ENCODE results near the gene PKNOX2.

The PKNOX2 gene

GRCh38 chr11:125435461-125436238, 271.1 kb downstream of the PKNOX2 start:
- H3K4me3 Mint-ChIP-seq, result no peak overlapping the region
- ATAC-seq (ENCODE audit: low read depth), result no peak
- DNase-seq (ENCODE audit: low spot score in 2 of 2), result no peak
- H3K9me3 Mint-ChIP-seq, result no peaks in the 10 kb centered on the region
- peaks cover 11% of the 10 kb centered on the region for H3K4me1 Mint-ChIP-seq
- H3K27me3 Mint-ChIP-seq, result peaks cover 19% of the 10 kb centered on the region
- H3K27ac Mint-ChIP-seq, result no peak overlapping the region
- H3K36me3 Mint-ChIP-seq, result no peaks in the 10 kb centered on the region

- peaks cover 16% of the 10 kb centered on the region for H3K27me3 Mint-ChIP-seq
- DNase-seq (ENCODE audit: low spot score in 2 of 2), result no peak
- no peak for ATAC-seq (ENCODE audit: low read depth)
- H3K4me3 Mint-ChIP-seq, result no peak overlapping the region
- H3K4me1 Mint-ChIP-seq, result peaks cover 6% of the 10 kb centered on the region
- no peak overlapping the region for H3K27ac Mint-ChIP-seq
- H3K36me3 Mint-ChIP-seq, result no peaks in the 10 kb centered on the region
- H3K9me3 Mint-ChIP-seq, result no peaks in the 10 kb centered on the region
Observed at GRCh38 chr11:125441648-125442410, 277.3 kb downstream of the PKNOX2 start.

- H3K9me3 Mint-ChIP-seq, result no peaks in the 10 kb centered on the region
- no peak overlapping the region for H3K4me3 Mint-ChIP-seq
- H3K36me3 Mint-ChIP-seq, result no peaks in the 10 kb centered on the region
- peaks cover 6% of the 10 kb centered on the region for H3K4me1 Mint-ChIP-seq
- H3K27ac Mint-ChIP-seq, result no peak overlapping the region
- ATAC-seq (ENCODE audit: low read depth) (no peak), DNase-seq (ENCODE audit: low spot score in 2 of 2) (no peak)
- H3K27me3 Mint-ChIP-seq, result peaks cover 16% of the 10 kb centered on the region
Observed at GRCh38 chr11:125442946-125443345, 278.4 kb downstream of the PKNOX2 start.

- no peak for DNase-seq (ENCODE audit: low spot score in 2 of 2)
- Mint-ChIP-seq H3K27me3 (peaks cover 16% of the 10 kb centered on the region), H3K27ac (no peak overlapping the region), H3K4me1 (peaks cover 6% of the 10 kb centered on the region), H3K36me3 (no peaks in the 10 kb centered on the region), H3K9me3 (no peaks in the 10 kb centered on the region), H3K4me3 (no peak overlapping the region)
- no peak for ATAC-seq (ENCODE audit: low read depth)
Observed at GRCh38 chr11:125443767-125444311, 279.3 kb downstream of the PKNOX2 start.

GRCh38 chr11:125445731-125446130, 281.2 kb downstream of the PKNOX2 start:
- H3K27ac Mint-ChIP-seq, result no peak overlapping the region
- H3K27me3 Mint-ChIP-seq, result peaks cover 11% of the 10 kb centered on the region
- DNase-seq (ENCODE audit: low spot score in 2 of 2) (no peak), ATAC-seq (ENCODE audit: low read depth) (no peak)
- peaks cover 3% of the 10 kb centered on the region for H3K4me1 Mint-ChIP-seq
- H3K36me3 Mint-ChIP-seq, result no peaks in the 10 kb centered on the region
- no peak overlapping the region for H3K4me3 Mint-ChIP-seq
- no peaks in the 10 kb centered on the region for H3K9me3 Mint-ChIP-seq

- no peak for ATAC-seq (ENCODE audit: low read depth)
- Mint-ChIP-seq H3K27me3 (peaks cover 6% of the 10 kb centered on the region), H3K4me3 (no peak overlapping the region), H3K36me3 (no peaks in the 10 kb centered on the region), H3K27ac (no peak overlapping the region), H3K4me1 (peaks cover 3% of the 10 kb centered on the region), H3K9me3 (no peaks in the 10 kb centered on the region)
- DNase-seq (ENCODE audit: low spot score in 2 of 2), result no peak
Observed at GRCh38 chr11:125446279-125446678, 281.7 kb downstream of the PKNOX2 start.

GRCh38 chr11:125447721-125448120, 283.2 kb downstream of the PKNOX2 start:
- H3K27me3 Mint-ChIP-seq, result peaks cover 2% of the 10 kb centered on the region
- no peaks in the 10 kb centered on the region for H3K4me1 Mint-ChIP-seq
- DNase-seq (ENCODE audit: low spot score in 2 of 2) (no peak), ATAC-seq (ENCODE audit: low read depth) (no peak)
- no peaks in the 10 kb centered on the region for H3K36me3 Mint-ChIP-seq
- H3K9me3 Mint-ChIP-seq, result no peaks in the 10 kb centered on the region
- H3K27ac Mint-ChIP-seq, result no peak overlapping the region
- no peak overlapping the region for H3K4me3 Mint-ChIP-seq

- Mint-ChIP-seq H3K36me3 (no peaks in the 10 kb centered on the region), H3K27ac (no peak overlapping the region), H3K4me3 (no peak overlapping the region), H3K4me1 (no peaks in the 10 kb centered on the region), H3K9me3 (no peaks in the 10 kb centered on the region), H3K27me3 (peaks cover 2% of the 10 kb centered on the region)
- no peak for ATAC-seq (ENCODE audit: low read depth)
- no peak for DNase-seq (ENCODE audit: low spot score in 2 of 2)
Observed at GRCh38 chr11:125448136-125448535, 283.6 kb downstream of the PKNOX2 start.

GRCh38 chr11:125449565-125449964, 285.0 kb downstream of the PKNOX2 start:
- ATAC-seq (ENCODE audit: low read depth), result no peak
- H3K4me3 Mint-ChIP-seq, result no peak overlapping the region
- H3K9me3 Mint-ChIP-seq, result no peaks in the 10 kb centered on the region
- no peaks in the 10 kb centered on the region for H3K4me1 Mint-ChIP-seq
- H3K27me3 Mint-ChIP-seq, result no peaks in the 10 kb centered on the region
- H3K36me3 Mint-ChIP-seq, result no peaks in the 10 kb centered on the region
- no peak overlapping the region for H3K27ac Mint-ChIP-seq
- no peak for DNase-seq (ENCODE audit: low spot score in 2 of 2)

- no peaks in the 10 kb centered on the region for H3K27me3 Mint-ChIP-seq
- H3K27ac Mint-ChIP-seq, result no peak overlapping the region
- ATAC-seq (ENCODE audit: low read depth) (peak; percentile 48), DNase-seq (ENCODE audit: low spot score in 2 of 2) (no peak)
- H3K36me3 Mint-ChIP-seq, result no peaks in the 10 kb centered on the region
- H3K4me1 Mint-ChIP-seq, result no peaks in the 10 kb centered on the region
- no peak overlapping the region for H3K4me3 Mint-ChIP-seq
- no peaks in the 10 kb centered on the region for H3K9me3 Mint-ChIP-seq
Observed at GRCh38 chr11:125451400-125452124, 287.0 kb downstream of the PKNOX2 start.

GRCh38 chr11:125452125-125452470, 287.5 kb downstream of the PKNOX2 start:
- Mint-ChIP-seq H3K4me3 (no peak overlapping the region), H3K4me1 (no peaks in the 10 kb centered on the region), H3K27ac (no peak overlapping the region), H3K9me3 (no peaks in the 10 kb centered on the region), H3K36me3 (no peaks in the 10 kb centered on the region), H3K27me3 (no peaks in the 10 kb centered on the region)
- ATAC-seq (ENCODE audit: low read depth) (no peak), DNase-seq (ENCODE audit: low spot score in 2 of 2) (no peak)

GRCh38 chr11:125454047-125454446, 289.5 kb downstream of the PKNOX2 start:
- H3K36me3 Mint-ChIP-seq, result no peaks in the 10 kb centered on the region
- no peaks in the 10 kb centered on the region for H3K9me3 Mint-ChIP-seq
- DNase-seq (ENCODE audit: low spot score in 2 of 2), result no peak
- ATAC-seq (ENCODE audit: low read depth), result no peak
- H3K4me3 Mint-ChIP-seq, result no peak overlapping the region
- no peaks in the 10 kb centered on the region for H3K4me1 Mint-ChIP-seq
- no peaks in the 10 kb centered on the region for H3K27me3 Mint-ChIP-seq
- H3K27ac Mint-ChIP-seq, result no peak overlapping the region

- H3K9me3 Mint-ChIP-seq, result no peaks in the 10 kb centered on the region
- no peaks in the 10 kb centered on the region for H3K36me3 Mint-ChIP-seq
- H3K4me3 Mint-ChIP-seq, result no peak overlapping the region
- DNase-seq (ENCODE audit: low spot score in 2 of 2), result no peak
- no peaks in the 10 kb centered on the region for H3K27me3 Mint-ChIP-seq
- no peak overlapping the region for H3K27ac Mint-ChIP-seq
- ATAC-seq (ENCODE audit: low read depth), result no peak
- H3K4me1 Mint-ChIP-seq, result no peaks in the 10 kb centered on the region
Observed at GRCh38 chr11:125455851-125456250, 291.3 kb downstream of the PKNOX2 start.

- Mint-ChIP-seq H3K4me1 (no peaks in the 10 kb centered on the region), H3K27me3 (no peaks in the 10 kb centered on the region), H3K4me3 (no peak overlapping the region), H3K36me3 (no peaks in the 10 kb centered on the region), H3K9me3 (no peaks in the 10 kb centered on the region), H3K27ac (no peak overlapping the region)
- ATAC-seq (ENCODE audit: low read depth), result no peak
- DNase-seq (ENCODE audit: low spot score in 2 of 2), result no peak
Observed at GRCh38 chr11:125457814-125458343, 293.3 kb downstream of the PKNOX2 start.
